GM12878 (cell line): ENCODE data around the gene EIF2D. TPM values are rescaled to one million over a fixed set of nuclear protein-coding genes. Genes with fewer than 3 reads are reported as not detected.

Source experiments
- BACH1 ChIP-seq: fragments of 450-650 bp; IDR thresholded peaks from 2 replicates; pipeline ENCODE4 v1.6.1; 2017; ENCODE audit warnings: mild to moderate bottlenecking, borderline replicate concordance
- BHLHE40 ChIP-seq, 2 experiments: fragments of 450-650 bp in 1 of 2; IDR thresholded peaks; 2 replicates each; pipeline ENCODE4 v1.6.1; 2011 to 2017; ENCODE audit warnings: low read depth in 2 of 2, borderline replicate concordance in 1 of 2, improper control_type of control experiment in 1 of 2, low read length in 1 of 2, mild to moderate bottlenecking in 1 of 2
- CREB1 ChIP-seq: IDR thresholded peaks from 2 replicates; pipeline ENCODE4 v1.6.1; 2012; ENCODE audit warnings: low read depth, mild to moderate bottlenecking, inconsistent platforms
- ELK1 ChIP-seq: IDR thresholded peaks from 2 replicates; pipeline ENCODE4 v1.6.1; 2012; ENCODE audit warnings: low read depth, low read length, improper control_type of control experiment
- EP300 ChIP-seq, 2 experiments: fragments of 150-350 bp in 1 of 2; IDR thresholded peaks; 2 replicates each; pipeline ENCODE4 v1.6.1; 2011 to 2012; ENCODE audit warnings: low read depth in 2 of 2, low read length in 2 of 2, borderline replicate concordance in 1 of 2, improper control_type of control experiment in 1 of 2, inconsistent platforms in 1 of 2; ENCODE audit not compliant: control insufficient read depth in 1 of 2
- ETV6 ChIP-seq, 2 experiments: fragments of 450-650 bp in 1 of 2; IDR thresholded peaks in 1 of 2; conservative IDR thresholded peaks in 1 of 2; 2 replicates each; pipeline ENCODE4 v1.6.1; 2014; ENCODE audit warnings: antibody characterized with exemption in 1 of 2, borderline replicate concordance in 1 of 2, low read depth in 1 of 2, mild to moderate bottlenecking in 1 of 2, moderate library complexity in 1 of 2
- IKZF2 ChIP-seq, 2 experiments: fragments of 450-650 bp; IDR thresholded peaks; 2 replicates each; pipeline ENCODE4 v1.6.1; 2017; ENCODE audit warnings: mild to moderate bottlenecking in 2 of 2, moderate library complexity in 2 of 2
- IRF4 ChIP-seq: IDR thresholded peaks from 2 replicates; pipeline ENCODE4 v1.6.1; 2011; ENCODE audit warnings: low read depth, low read length
- LARP7 ChIP-seq: fragments of 450-650 bp; IDR thresholded peaks from 2 replicates; pipeline ENCODE4 v1.6.1; 2017; ENCODE audit warnings: mild to moderate bottlenecking
- MEF2A ChIP-seq: IDR thresholded peaks from 2 replicates; pipeline ENCODE4 v1.6.1; 2011; ENCODE audit warnings: low read depth, mild to moderate bottlenecking, low read length, moderate library complexity; ENCODE audit not compliant: insufficient read depth
- MTA2 ChIP-seq: fragments of 450-650 bp; IDR thresholded peaks from 2 replicates; pipeline ENCODE4 v1.6.1; 2016; ENCODE audit warnings: low read depth, mild to moderate bottlenecking, moderate library complexity
- MYB ChIP-seq: fragments of 150-350 bp; IDR thresholded peaks from 2 replicates; pipeline ENCODE4 v1.6.1; 2014; ENCODE audit warnings: mild to moderate bottlenecking, low read depth, low read length, borderline replicate concordance
- NFXL1 ChIP-seq: fragments of 450-650 bp; IDR thresholded peaks from 2 replicates; pipeline ENCODE4 v1.6.1; 2017; ENCODE audit warnings: antibody characterized with exemption, mild to moderate bottlenecking, borderline replicate concordance
- RUNX3 ChIP-seq: IDR thresholded peaks from 2 replicates; pipeline ENCODE4 v1.6.1; 2012; ENCODE audit warnings: low read length, inconsistent platforms
- SMAD1 ChIP-seq: fragments of 450-650 bp; IDR thresholded peaks from 2 replicates; pipeline ENCODE4 v1.6.1; 2018; ENCODE audit warnings: mild to moderate bottlenecking, low read depth; ENCODE audit not compliant: partially characterized antibody
- SMAD5 ChIP-seq: IDR thresholded peaks from 2 replicates; pipeline ENCODE4 v1.6.1; 2016; ENCODE audit warnings: antibody characterized with exemption, low read depth
- SMC3 ChIP-seq: IDR thresholded peaks from 2 replicates; pipeline ENCODE4 v1.6.1; 2011; ENCODE audit warnings: low read length, improper control_type of control experiment, borderline replicate concordance
- SUZ12 ChIP-seq: fragments of 200-600 bp; sonication (generic); IDR thresholded peaks from one replicate; pipeline ENCODE4 v1.6.1; 2018; ENCODE audit warnings: antibody characterized with exemption, mild to moderate bottlenecking; ENCODE audit not compliant: unreplicated experiment
- TAF1 ChIP-seq: IDR thresholded peaks from 2 replicates; pipeline ENCODE4 v1.6.1; 2011; ENCODE audit warnings: mild to moderate bottlenecking, low read depth, low read length, borderline replicate concordance
- ZNF207 ChIP-seq: fragments of 450-650 bp; IDR thresholded peaks from 2 replicates; pipeline ENCODE4 v1.6.1; 2014; ENCODE audit warnings: antibody characterized with exemption, mild to moderate bottlenecking, borderline replicate concordance
- ZNF217 ChIP-seq: fragments of 450-650 bp; IDR thresholded peaks from 2 replicates; pipeline ENCODE4 v1.6.1; 2017; ENCODE audit warnings: antibody characterized with exemption, mild to moderate bottlenecking
- ZNF592 ChIP-seq: fragments of 450-650 bp; IDR thresholded peaks from 2 replicates; pipeline ENCODE4 v1.6.1; 2017; ENCODE audit warnings: mild to moderate bottlenecking, moderate library complexity
- ZZZ3 ChIP-seq: IDR thresholded peaks from 2 replicates; pipeline ENCODE4 v1.6.1; 2011; ENCODE audit warnings: low read depth; ENCODE audit not compliant: control insufficient read depth, insufficient read length
- polyA plus RNA-seq, 11 experiments: library from polyadenylated mRNA; depleted of rRNA in 4 of 11; unstranded in 6 of 11; stranded (reverse) in 5 of 11; fragments of >200 nt; fragmentation: Nextera tagmentation in 4 of 11; fragmentation: Illumina TruSeq in 1 of 11; extraction: Ambion mirVana in 4 of 11; extraction: Trizol in 1 of 11; gene quantifications; 1 replicate in 1 of 11; 2 replicates in 10 of 11; pipeline versions ENCODE4 v1.2.1 to v1.2.3, GENCODE V29; 2011 to 2016; ENCODE audit warnings: inconsistent platforms in 2 of 11, missing spikeins in 2 of 11, low read depth in 1 of 11
- total RNA-seq, 4 experiments: library from RNA; depleted of rRNA in 3 of 4; stranded (reverse); fragments of >200 nt in 3 of 4; fragmentation: Illumina TruSeq in 1 of 4; extraction: Trizol in 1 of 4; gene quantifications; 2 replicates each; pipeline versions ENCODE4 v1.2.1 to v1.2.3, GENCODE V29; 2013 to 2021
- TF ChIP-seq, protein P1 (sequence below): IDR thresholded peaks from 2 replicates; pipeline ENCODE4 v1.6.1; 2011; ENCODE audit warnings: mild to moderate bottlenecking, low read depth, low read length, moderate library complexity; ENCODE audit not compliant: insufficient replicate concordance

Gene EIF2D
- total and polyA plus RNA-seq, 10 of the 15 experiments (the other 5 are each of a cell fraction or from before 2014, with no cell fraction given), result 65.2 to 133 (median 79.0) TPM

GRCh38 chr1:206575165-206575893 is 36.9 kb downstream of the EIF2D start (continued):
- no peak for TF ChIP-seq ZNF592
- no peak for TF ChIP-seq MEF2A
- no peak for TF ChIP-seq BHLHE40 (IDR thresholded peaks at IDR 0.05; ENCODE audit: borderline replicate concordance in 1 of 2, low read depth in 2 of 2, low read length in 1 of 2)
- no peak for TF ChIP-seq LARP7
- peak in 1 of 2 experiments; percentile 53; a peak in 1 of 4 replicates for TF ChIP-seq ETV6 (conservative IDR thresholded peaks at IDR 0.05 in 1 of 2, IDR thresholded peaks at IDR 0.05 in 1 of 2; ENCODE audit: borderline replicate concordance in 1 of 2, low read depth in 1 of 2)
- no peak for TF ChIP-seq NFXL1
- TF ChIP-seq ZZZ3, result no peak
- TF ChIP-seq TAF1, result no peak
- no peak for TF ChIP-seq SMAD5
- no peak; a peak in 1 of 4 replicates for TF ChIP-seq IKZF2 (IDR thresholded peaks at IDR 0.05)
- no peak for TF ChIP-seq BACH1
- TF ChIP-seq ZNF217, result no peak
- TF ChIP-seq RUNX3, result peak; percentile 48
- no peak for TF ChIP-seq MTA2
- no peak for TF ChIP-seq IRF4
- TF ChIP-seq CREB1, result 0 out of 2 replicates have a peak, but pooled peaks have one; percentile 24
- no peak for TF ChIP-seq SUZ12
- TF ChIP-seq ZNF207, result no peak
- 0 out of 2 replicates have a peak, but pooled peaks have one; percentile 2 for TF ChIP-seq SMC3
- TF ChIP-seq, protein P1, sequence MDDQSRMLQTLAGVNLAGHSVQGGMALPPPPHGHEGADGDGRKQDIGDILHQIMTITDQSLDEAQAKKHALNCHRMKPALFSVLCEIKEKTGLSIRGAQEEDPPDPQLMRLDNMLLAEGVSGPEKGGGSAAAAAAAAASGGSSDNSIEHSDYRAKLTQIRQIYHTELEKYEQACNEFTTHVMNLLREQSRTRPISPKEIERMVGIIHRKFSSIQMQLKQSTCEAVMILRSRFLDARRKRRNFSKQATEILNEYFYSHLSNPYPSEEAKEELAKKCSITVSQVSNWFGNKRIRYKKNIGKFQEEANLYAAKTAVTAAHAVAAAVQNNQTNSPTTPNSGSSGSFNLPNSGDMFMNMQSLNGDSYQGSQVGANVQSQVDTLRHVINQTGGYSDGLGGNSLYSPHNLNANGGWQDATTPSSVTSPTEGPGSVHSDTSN, result peak; percentile 59
- no peak for TF ChIP-seq SMAD1
- TF ChIP-seq EP300 (IDR thresholded peaks at IDR 0.05; ENCODE audit: borderline replicate concordance in 1 of 2, control insufficient read depth in 1 of 2, low read depth in 2 of 2, low read length in 2 of 2), result 0 out of 4 replicates have a peak, but pooled peaks of 1 of the 2 experiments have one; percentile 8
- TF ChIP-seq ELK1, result no peak
- no peak for TF ChIP-seq MYB
